Measurements from ENCODE around the gene COP1. TPM values are rescaled to one million over a fixed set of nuclear protein-coding genes. Genes with fewer than 3 reads are reported as not detected.
A peak's percentile ranks its signal among the peaks of the same experiment; 100 is the strongest.
"Not testable (repeated sequence)": the region's sequence is repeated elsewhere in the genome, so short reads cannot be mapped to it uniquely, and the experiment has no call there.

Gene COP1
- total and polyA plus RNA-seq, 4 experiments from 2014 or later = 38.4 to 45.1 (median 44.1) TPM

- POLR2A ChIA-PET (ENCODE audit: partially characterized antibody); H3K9me3 ChIP-seq (ENCODE audit: control insufficient read depth in 1 of 2, low read length in 2 of 2); H3K27ac ChIP-seq (ENCODE audit: low read depth, low read length); H3K27ac Mint-ChIP-seq; DNase-seq; intact Hi-C loops (cut with micrococcal nuclease); H3K27me3 Mint-ChIP-seq; H3K4me1 Mint-ChIP-seq; CTCF ChIA-PET (ENCODE audit: partially characterized antibody); H3K4me1 ChIP-seq (ENCODE audit: insufficient read depth, low read length); H3K4me3 Mint-ChIP-seq; H3K36me3 ChIP-seq (ENCODE audit: insufficient read depth, low read length); H3K27me3 ChIP-seq (ENCODE audit: insufficient read depth, low read length); H3K4me3 ChIP-seq (ENCODE audit: low read length in 2 of 2): not testable (repeated sequence)
- peaks cover 0 to 11% (median under 1%) of the 10 kb centered on the region in 8 donors for H3K9me3 Mint-ChIP-seq
- peaks cover 16 to 35% of the 10 kb centered on the region in 2 donors for H3K36me3 Mint-ChIP-seq
Observed at GRCh38 chr1:176007756-176008389, 199.2 kb downstream of the COP1 start.

GRCh38 chr1:175994660-175995059 is 212.4 kb downstream of the COP1 start:
- H3K4me3 Mint-ChIP-seq; H3K27me3 Mint-ChIP-seq; CTCF ChIA-PET (ENCODE audit: partially characterized antibody); H3K4me1 ChIP-seq (ENCODE audit: insufficient read depth, low read length); POLR2A ChIA-PET (ENCODE audit: partially characterized antibody); intact Hi-C loops (cut with micrococcal nuclease); H3K36me3 ChIP-seq (ENCODE audit: insufficient read depth, low read length); DNase-seq; H3K27ac ChIP-seq (ENCODE audit: low read depth, low read length); H3K4me1 Mint-ChIP-seq; H3K27me3 ChIP-seq (ENCODE audit: insufficient read depth, low read length); H3K4me3 ChIP-seq (ENCODE audit: low read length in 2 of 2); H3K9me3 ChIP-seq (ENCODE audit: control insufficient read depth in 1 of 2, low read length in 2 of 2): not testable (repeated sequence)
- Mint-ChIP-seq H3K9me3 (peaks cover 0 to 11% (median 5%) of the 10 kb centered on the region in 8 donors), H3K27ac (peak overlapping the region in 1 of 7 donors; percentile 42), H3K36me3 (peaks cover 21 to 28% of the 10 kb centered on the region in 2 donors)

- intact Hi-C loops (cut with micrococcal nuclease); H3K4me1 ChIP-seq (ENCODE audit: insufficient read depth, low read length); H3K27me3 ChIP-seq (ENCODE audit: insufficient read depth, low read length); H3K27ac ChIP-seq (ENCODE audit: low read depth, low read length); H3K9me3 Mint-ChIP-seq; H3K27me3 Mint-ChIP-seq; H3K27ac Mint-ChIP-seq; H3K9me3 ChIP-seq (ENCODE audit: control insufficient read depth in 1 of 2, low read length in 2 of 2); DNase-seq; H3K4me1 Mint-ChIP-seq; H3K36me3 ChIP-seq (ENCODE audit: insufficient read depth, low read length); CTCF ChIA-PET (ENCODE audit: partially characterized antibody); H3K4me3 Mint-ChIP-seq; POLR2A ChIA-PET (ENCODE audit: partially characterized antibody); H3K4me3 ChIP-seq (ENCODE audit: low read length in 2 of 2): not testable (repeated sequence)
- peaks cover 33 to 36% of the 10 kb centered on the region in 2 donors for H3K36me3 Mint-ChIP-seq
Observed at GRCh38 chr1:175992825-175993224, 214.3 kb downstream of the COP1 start.

- H3K27me3 Mint-ChIP-seq; H3K9me3 Mint-ChIP-seq; H3K27ac ChIP-seq (ENCODE audit: low read depth, low read length); H3K4me1 Mint-ChIP-seq; CTCF ChIA-PET (ENCODE audit: partially characterized antibody); H3K36me3 ChIP-seq (ENCODE audit: insufficient read depth, low read length); H3K27me3 ChIP-seq (ENCODE audit: insufficient read depth, low read length); H3K4me3 Mint-ChIP-seq; POLR2A ChIA-PET (ENCODE audit: partially characterized antibody); H3K4me1 ChIP-seq (ENCODE audit: insufficient read depth, low read length); H3K9me3 ChIP-seq (ENCODE audit: control insufficient read depth in 1 of 2, low read length in 2 of 2); H3K27ac Mint-ChIP-seq; intact Hi-C loops (cut with micrococcal nuclease); H3K4me3 ChIP-seq (ENCODE audit: low read length in 2 of 2); DNase-seq: not testable (repeated sequence)
- peaks cover 36 to 41% of the 10 kb centered on the region in 2 donors for H3K36me3 Mint-ChIP-seq
Observed at GRCh38 chr1:175992202-175992601, 214.9 kb downstream of the COP1 start.

- peaks cover 4 to 31% (median 22%) of the 10 kb centered on the region in 8 donors for H3K9me3 Mint-ChIP-seq
- no peak for DNase-seq
- no peaks in the 10 kb centered on the region for H3K27me3 Mint-ChIP-seq
- H3K27ac ChIP-seq (ENCODE audit: low read depth, low read length) = no peak overlapping the region
- H3K9me3 ChIP-seq (ENCODE audit: control insufficient read depth in 1 of 2, low read length in 2 of 2) = no peaks in the 10 kb centered on the region
- ChIA-PET CTCF (ENCODE audit: partially characterized antibody) (no interaction called here), POLR2A (ENCODE audit: partially characterized antibody) (interaction anchor here (1.2 kb wide), 1 partner anchor 36 kb away, joined by 3 read pairs; no protein-coding TSS in a partner anchor)
- H3K4me3 ChIP-seq (ENCODE audit: low read length in 2 of 2) = no peak overlapping the region
- no peak overlapping the region for H3K4me3 Mint-ChIP-seq
- no peaks in the 10 kb centered on the region for H3K4me1 ChIP-seq (ENCODE audit: insufficient read depth, low read length)
- H3K4me1 Mint-ChIP-seq = peaks cover 0 to 7% (median 3%) of the 10 kb centered on the region in 4 donors
- no peaks in the 10 kb centered on the region for H3K27me3 ChIP-seq (ENCODE audit: insufficient read depth, low read length)
- peaks cover 42% of the 10 kb centered on the region for H3K36me3 ChIP-seq (ENCODE audit: insufficient read depth, low read length)
- H3K36me3 Mint-ChIP-seq = peaks cover 83 to 86% of the 10 kb centered on the region in 2 donors
- intact Hi-C loops (cut with micrococcal nuclease) = no loop called here
- H3K27ac Mint-ChIP-seq = peak overlapping the region in 1 of 7 donors; percentile 8
Observed at GRCh38 chr1:175984813-175985212, 222.3 kb downstream of the COP1 start.

GRCh38 chr1:175984057-175984812 is 222.9 kb downstream of the COP1 start:
- DNase-seq = no peak
- H3K36me3 Mint-ChIP-seq = peaks cover 79 to 84% of the 10 kb centered on the region in 2 donors
- ChIA-PET POLR2A (ENCODE audit: partially characterized antibody) (interaction anchor here (1.2 kb wide), 1 partner anchor 36 kb away, joined by 3 read pairs; no protein-coding TSS in a partner anchor), CTCF (ENCODE audit: partially characterized antibody) (no interaction called here)
- H3K9me3 Mint-ChIP-seq = peaks cover 4 to 31% (median 22%) of the 10 kb centered on the region in 8 donors
- Histone ChIP-seq H3K27me3 (ENCODE audit: insufficient read depth, low read length) (no peaks in the 10 kb centered on the region), H3K27ac (ENCODE audit: low read depth, low read length) (no peak overlapping the region), H3K9me3 (ENCODE audit: control insufficient read depth in 1 of 2, low read length in 2 of 2) (no peaks in the 10 kb centered on the region), H3K36me3 (ENCODE audit: insufficient read depth, low read length) (peaks cover 42% of the 10 kb centered on the region), H3K4me1 (ENCODE audit: insufficient read depth, low read length) (no peaks in the 10 kb centered on the region), H3K4me3 (ENCODE audit: low read length in 2 of 2) (no peak overlapping the region)
- H3K27ac Mint-ChIP-seq = no peak overlapping the region
- no peak overlapping the region for H3K4me3 Mint-ChIP-seq
- intact Hi-C loops (cut with micrococcal nuclease) = no loop called here
- peaks cover 0 to 7% (median 3%) of the 10 kb centered on the region in 4 donors for H3K4me1 Mint-ChIP-seq
- H3K27me3 Mint-ChIP-seq = no peaks in the 10 kb centered on the region

- peaks cover 4 to 31% (median 22%) of the 10 kb centered on the region in 8 donors for H3K9me3 Mint-ChIP-seq
- intact Hi-C loops (cut with micrococcal nuclease); H3K4me1 Mint-ChIP-seq; H3K27ac Mint-ChIP-seq; H3K27me3 ChIP-seq (ENCODE audit: insufficient read depth, low read length); H3K9me3 ChIP-seq (ENCODE audit: control insufficient read depth in 1 of 2, low read length in 2 of 2); CTCF ChIA-PET (ENCODE audit: partially characterized antibody); H3K4me3 Mint-ChIP-seq; DNase-seq; POLR2A ChIA-PET (ENCODE audit: partially characterized antibody); H3K27me3 Mint-ChIP-seq; H3K27ac ChIP-seq (ENCODE audit: low read depth, low read length); H3K4me3 ChIP-seq (ENCODE audit: low read length in 2 of 2); H3K4me1 ChIP-seq (ENCODE audit: insufficient read depth, low read length): not testable (repeated sequence)
- peaks cover 73 to 84% of the 10 kb centered on the region in 2 donors for H3K36me3 Mint-ChIP-seq
- peaks cover 42% of the 10 kb centered on the region for H3K36me3 ChIP-seq (ENCODE audit: insufficient read depth, low read length)
Observed at GRCh38 chr1:175983363-175983762, 223.7 kb downstream of the COP1 start.
